Panc1 (cell line): ENCODE measurements around the gene LRRC56. TPM values are rescaled to one million over a fixed set of nuclear protein-coding genes. Genes with fewer than 3 reads are reported as not detected.
A peak's percentile ranks its signal among the peaks of the same experiment; 100 is the strongest.

Experiments used
- ATAC-seq: fragments of 200-7000 bp; cut with Tn5 transposase; 2 replicates; pipeline ENCODE4 v1.9.1; 2020; ENCODE audit warnings: mild to moderate bottlenecking, moderate library complexity
- BruUV-seq: library from RNA; stranded (reverse); fragments of 400-500 nt; replicated peaks from 2 replicates; lab custom pipeline; 2021; lab: Mats Ljungman, UMichigan
- CTCF ChIA-PET: fragments of 300-600 bp; sonication (Branson Sonifier 250); formaldehyde crosslinking; loops from one replicate; lab custom pipeline; 2022; ENCODE audit warnings: antibody characterized with exemption; lab: Charles Lee
- POLR2A ChIA-PET: fragments of 300-600 bp; sonication (Branson Sonifier 250); formaldehyde crosslinking; loops from one replicate; lab custom pipeline; 2022; ENCODE audit warnings: antibody characterized with exemption; lab: Charles Lee
- DNase-seq: peaks from one replicate; pipeline ENCODE4 v3.0.0-alpha.2; 2010; ENCODE audit warnings: low read depth, low spot score
- H3K27ac ChIP-seq: 2 replicates; pipeline ENCODE4 v1.5.1; 2011; ENCODE audit warnings: mild to moderate bottlenecking, low read length, inconsistent platforms
- H3K27me3 ChIP-seq: fragments of 200-500 bp; sonication (Bioruptor generic); 2 replicates; pipeline ENCODE4 v1.6.0; 2014; ENCODE audit warnings: low read length, inconsistent platforms; ENCODE audit not compliant: control insufficient read depth, insufficient read depth
- H3K36me3 ChIP-seq: fragments of 200-500 bp; sonication (Bioruptor generic); 2 replicates; pipeline ENCODE4 v1.5.1; 2014; ENCODE audit warnings: inconsistent platforms, mild to moderate bottlenecking, low read length, moderate library complexity; ENCODE audit not compliant: control insufficient read depth, insufficient read depth
- H3K4me1 ChIP-seq: 2 replicates; pipeline ENCODE4 v1.5.1; 2011; ENCODE audit warnings: inconsistent platforms, mild to moderate bottlenecking, low read length, moderate library complexity; ENCODE audit not compliant: control insufficient read depth, insufficient read depth
- H3K4me3 ChIP-seq, 2 experiments: 2 replicates each; pipeline ENCODE4 v1.5.1; 2011 to 2012; ENCODE audit warnings: low read depth in 2 of 2, low read length in 2 of 2, mild to moderate bottlenecking in 2 of 2, inconsistent platforms in 1 of 2, moderate library complexity in 1 of 2
- H3K9me3 ChIP-seq: fragments of 200-500 bp; sonication (Bioruptor generic); 2 replicates; pipeline ENCODE4 v1.5.1; 2014; ENCODE audit warnings: low read depth, mild to moderate bottlenecking, inconsistent platforms, low read length, moderate library complexity; ENCODE audit not compliant: control insufficient read depth, insufficient read depth
- POLR2AphosphoS5 ChIP-seq: IDR thresholded peaks from 2 replicates; pipeline ENCODE4 v1.6.1; 2012; ENCODE audit warnings: mild to moderate bottlenecking, low read depth, low read length, moderate library complexity
- REST ChIP-seq, 2 experiments: IDR thresholded peaks; 2 replicates each; pipeline ENCODE4 v1.6.1; 2011 to 2012; ENCODE audit warnings: low read depth in 2 of 2, control low read depth in 1 of 2, low read length in 1 of 2, mild to moderate bottlenecking in 1 of 2, moderate library complexity in 1 of 2; ENCODE audit not compliant: insufficient read depth in 1 of 2
- SIN3A ChIP-seq: IDR thresholded peaks from 2 replicates; pipeline ENCODE4 v1.6.1; 2012; ENCODE audit warnings: low read depth, mild to moderate bottlenecking, low read length, moderate library complexity, borderline replicate concordance; ENCODE audit not compliant: insufficient read depth
- in situ Hi-C: cut with HindIII; loops from 2 replicates; pipeline ENCODE4 v1.10.0; 2016; ENCODE audit warnings: low sequenced_read_pairs, low pct_unique_long_range_greater_than_20kb
- intact Hi-C: fragments of 100-400 bp; cut with micrococcal nuclease; formaldehyde crosslinking; loops from one replicate; pipeline ENCODE4 v1.10.0; 2022; ENCODE audit not compliant: unreplicated experiment
- total RNA-seq: library from RNA; stranded (reverse); gene quantifications from one replicate; pipeline ENCODE4 v1.2.1, GENCODE V29; 2021; ENCODE audit not compliant: unreplicated experiment

Gene LRRC56
- total RNA-seq, 1 experiment from 2014 or later: 9.8 TPM

GRCh38 chr11:534396-535209, 2.7 kb upstream of the LRRC56 start:
- H3K27ac ChIP-seq: peak overlapping the region; percentile 73
- no peaks in the 10 kb centered on the region for H3K9me3 ChIP-seq
- BruUV-seq: no TSS peak
- ChIA-PET POLR2A (interaction anchor here (0.5 to 1.0 kb wide), 2 partner anchors 15 to 209 kb away, joined by 3 to 8 read pairs; no protein-coding TSS in a partner anchor), CTCF (interaction anchor here (0.6 kb wide), 1 partner anchor 16 kb away, joined by 3 read pairs; no protein-coding TSS in a partner anchor)
- in situ Hi-C loops: no loop called here
- DNase-seq (no peak), ATAC-seq (peak; percentile 4)
- intact Hi-C loops: no loop called here
- H3K27me3 ChIP-seq: no peaks in the 10 kb centered on the region
- H3K4me1 ChIP-seq: peaks cover 29% of the 10 kb centered on the region
- peaks cover 3% of the 10 kb centered on the region; the same call in 1 of the 2 replicates for H3K36me3 ChIP-seq
- TF ChIP-seq SIN3A (peak; percentile 30; the same call in 1 of the 2 replicates), POLR2AphosphoS5 (no peak), REST (IDR thresholded peaks at IDR 0.05; ENCODE audit: insufficient read depth in 1 of 2, low read depth in 2 of 2, low read length in 1 of 2) (0 out of 4 replicates have a peak, but pooled peaks of 1 of the 2 experiments have one; percentile 43)
- peak overlapping the region; percentile 69 to 90 for H3K4me3 ChIP-seq

GRCh38 chr11:535210-535518, 2.2 kb upstream of the LRRC56 start:
- no peaks in the 10 kb centered on the region for H3K9me3 ChIP-seq
- H3K4me3 ChIP-seq: peak overlapping the region; percentile 69 to 90
- POLR2A ChIA-PET: interaction anchor here (1.0 kb wide), 1 partner anchor 16 kb away, joined by 3 read pairs; no protein-coding TSS in a partner anchor
- H3K4me1 ChIP-seq: peaks cover 34% of the 10 kb centered on the region
- intact Hi-C loops: no loop called here
- H3K27me3 ChIP-seq: no peaks in the 10 kb centered on the region
- TF ChIP-seq REST (IDR thresholded peaks at IDR 0.05; ENCODE audit: insufficient read depth in 1 of 2, low read depth in 2 of 2, low read length in 1 of 2): no peak
- H3K36me3 ChIP-seq: peaks cover 3% of the 10 kb centered on the region; the same call in 1 of the 2 replicates
- peak; percentile 12 for ATAC-seq
- H3K27ac ChIP-seq: no peak overlapping the region
- no TSS peak for BruUV-seq
- CTCF ChIA-PET: no interaction called here
- no peak for DNase-seq
- in situ Hi-C loops: no loop called here
